ENCODE results near the gene SLCO3A1. TPM values are rescaled to one million over a fixed set of nuclear protein-coding genes. Genes with fewer than 3 reads are reported as not detected.

SLCO3A1 gene
- total RNA-seq, 1 experiment from 2014 or later: not detected

DNA sequence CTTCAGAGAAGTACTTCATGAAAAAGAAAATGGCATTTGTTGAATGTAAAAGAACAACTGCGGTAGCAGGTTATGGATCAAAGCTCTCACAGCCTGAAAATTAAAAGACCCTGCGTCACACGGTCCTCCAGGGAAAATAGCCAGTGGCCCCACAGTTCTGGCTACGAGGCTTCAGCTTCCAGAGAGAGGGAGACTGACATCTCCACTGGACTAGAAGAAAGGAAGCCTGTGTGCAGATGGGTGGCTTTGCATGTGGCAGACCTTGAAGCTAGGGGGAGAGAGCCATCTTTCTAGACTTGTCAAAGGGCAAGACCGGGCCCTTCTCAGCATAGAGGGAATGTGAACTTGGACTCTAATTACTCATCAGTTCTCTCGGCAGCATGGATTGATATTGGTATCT, 159.4 kb downstream of the SLCO3A1 start:
- Histone ChIP-seq H3K4me3 (ENCODE audit: low read depth, low read length) (no peak overlapping the region), H3K9me3 (no peaks in the 10 kb centered on the region), H3K27me3 (replicated peaks; ENCODE audit: control insufficient read depth, insufficient read depth, low read length) (no peaks in the 10 kb centered on the region), H3K4me1 (no peaks in the 10 kb centered on the region), H3K36me3 (ENCODE audit: control insufficient read depth, insufficient read depth, low read length) (no peaks in the 10 kb centered on the region)
- no TSS peak for BruUV-seq (replicated peaks)
- H3K27ac Mint-ChIP-seq (ENCODE audit: unreplicated experiment): no peak overlapping the region
- H3K9me3 Mint-ChIP-seq (ENCODE audit: unreplicated experiment): no peaks in the 10 kb centered on the region
- TF ChIP-seq, protein P1, sequence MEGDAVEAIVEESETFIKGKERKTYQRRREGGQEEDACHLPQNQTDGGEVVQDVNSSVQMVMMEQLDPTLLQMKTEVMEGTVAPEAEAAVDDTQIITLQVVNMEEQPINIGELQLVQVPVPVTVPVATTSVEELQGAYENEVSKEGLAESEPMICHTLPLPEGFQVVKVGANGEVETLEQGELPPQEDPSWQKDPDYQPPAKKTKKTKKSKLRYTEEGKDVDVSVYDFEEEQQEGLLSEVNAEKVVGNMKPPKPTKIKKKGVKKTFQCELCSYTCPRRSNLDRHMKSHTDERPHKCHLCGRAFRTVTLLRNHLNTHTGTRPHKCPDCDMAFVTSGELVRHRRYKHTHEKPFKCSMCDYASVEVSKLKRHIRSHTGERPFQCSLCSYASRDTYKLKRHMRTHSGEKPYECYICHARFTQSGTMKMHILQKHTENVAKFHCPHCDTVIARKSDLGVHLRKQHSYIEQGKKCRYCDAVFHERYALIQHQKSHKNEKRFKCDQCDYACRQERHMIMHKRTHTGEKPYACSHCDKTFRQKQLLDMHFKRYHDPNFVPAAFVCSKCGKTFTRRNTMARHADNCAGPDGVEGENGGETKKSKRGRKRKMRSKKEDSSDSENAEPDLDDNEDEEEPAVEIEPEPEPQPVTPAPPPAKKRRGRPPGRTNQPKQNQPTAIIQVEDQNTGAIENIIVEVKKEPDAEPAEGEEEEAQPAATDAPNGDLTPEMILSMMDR (IDR thresholded peaks at IDR 0.05; ENCODE audit: insufficient read depth in 1 of 2, low read depth in 1 of 2, low read length in 1 of 2, severe bottlenecking in 1 of 2, unreplicated experiment in 1 of 2): no peak
- intact Hi-C loops (cut with micrococcal nuclease; ENCODE audit: unreplicated experiment): no loop called here
- no peak for DNase-seq
- no peaks in the 10 kb centered on the region for H3K4me1 Mint-ChIP-seq (ENCODE audit: low read depth, unreplicated experiment)
- H3K36me3 Mint-ChIP-seq (ENCODE audit: insufficient read depth, unreplicated experiment): no peaks in the 10 kb centered on the region
- CTCF ChIA-PET: no interaction called here
- no peak overlapping the region for H3K4me3 Mint-ChIP-seq (ENCODE audit: unreplicated experiment)
- H3K27me3 Mint-ChIP-seq (ENCODE audit: insufficient read depth, unreplicated experiment): peaks cover 21% of the 10 kb centered on the region
- POLR2A ChIA-PET: no interaction called here

DNA sequence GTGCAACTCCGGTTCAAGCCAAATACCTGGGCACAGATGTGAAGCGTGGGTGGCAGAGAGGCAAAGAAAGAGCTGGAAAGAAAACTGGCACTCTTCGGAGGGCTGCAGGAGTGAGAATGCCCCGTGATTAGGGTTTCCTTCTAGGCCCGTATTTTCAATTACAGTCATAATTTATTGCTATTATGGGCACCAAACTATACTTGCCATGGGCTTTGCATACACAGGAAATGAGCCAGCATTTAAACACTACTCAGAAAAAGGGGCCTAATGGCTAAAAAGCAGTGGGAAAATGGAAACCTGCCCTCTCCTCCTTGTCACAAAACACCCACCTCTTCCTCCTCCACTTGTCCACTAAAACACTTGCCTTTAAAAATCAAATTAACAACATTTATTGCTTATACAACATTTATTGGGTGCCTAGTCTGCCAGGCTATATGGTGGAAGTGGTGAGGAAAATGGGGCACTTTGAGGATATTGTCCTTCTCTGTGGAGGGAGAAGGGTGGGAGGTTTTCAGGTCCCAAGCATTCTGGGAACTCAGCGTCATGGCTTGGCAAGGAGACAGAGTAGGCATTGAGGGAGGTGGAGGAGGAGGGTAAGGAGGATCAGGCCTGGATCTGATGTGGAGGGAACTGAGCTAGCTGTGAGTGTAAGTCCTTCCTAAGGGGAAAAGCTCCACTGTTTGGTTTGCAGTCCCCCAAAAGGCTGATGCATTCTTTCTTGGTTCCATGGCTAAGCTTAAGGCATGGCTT, 160.9 kb downstream of the SLCO3A1 start:
- no peaks in the 10 kb centered on the region for H3K9me3 Mint-ChIP-seq (ENCODE audit: unreplicated experiment)
- intact Hi-C loops (cut with micrococcal nuclease; ENCODE audit: unreplicated experiment): no loop called here
- H3K4me1 ChIP-seq: no peaks in the 10 kb centered on the region
- no peaks in the 10 kb centered on the region for H3K4me1 Mint-ChIP-seq (ENCODE audit: low read depth, unreplicated experiment)
- H3K4me3 Mint-ChIP-seq (ENCODE audit: unreplicated experiment): no peak overlapping the region
- H3K27me3 ChIP-seq (replicated peaks; ENCODE audit: control insufficient read depth, insufficient read depth, low read length): no peaks in the 10 kb centered on the region
- TF ChIP-seq, protein P1 (IDR thresholded peaks at IDR 0.05; ENCODE audit: insufficient read depth in 1 of 2, low read depth in 1 of 2, low read length in 1 of 2, severe bottlenecking in 1 of 2, unreplicated experiment in 1 of 2): no peak
- no peaks in the 10 kb centered on the region for H3K9me3 ChIP-seq
- POLR2A ChIA-PET: no interaction called here
- H3K27ac Mint-ChIP-seq (ENCODE audit: unreplicated experiment): no peak overlapping the region
- H3K27me3 Mint-ChIP-seq (ENCODE audit: insufficient read depth, unreplicated experiment): peaks cover 22% of the 10 kb centered on the region
- no peak for DNase-seq
- no TSS peak for BruUV-seq (replicated peaks)
- no peaks in the 10 kb centered on the region for H3K36me3 Mint-ChIP-seq (ENCODE audit: insufficient read depth, unreplicated experiment)
- CTCF ChIA-PET: no interaction called here
- no peaks in the 10 kb centered on the region for H3K36me3 ChIP-seq (ENCODE audit: control insufficient read depth, insufficient read depth, low read length)
- H3K4me3 ChIP-seq (ENCODE audit: low read depth, low read length): no peak overlapping the region

DNA sequence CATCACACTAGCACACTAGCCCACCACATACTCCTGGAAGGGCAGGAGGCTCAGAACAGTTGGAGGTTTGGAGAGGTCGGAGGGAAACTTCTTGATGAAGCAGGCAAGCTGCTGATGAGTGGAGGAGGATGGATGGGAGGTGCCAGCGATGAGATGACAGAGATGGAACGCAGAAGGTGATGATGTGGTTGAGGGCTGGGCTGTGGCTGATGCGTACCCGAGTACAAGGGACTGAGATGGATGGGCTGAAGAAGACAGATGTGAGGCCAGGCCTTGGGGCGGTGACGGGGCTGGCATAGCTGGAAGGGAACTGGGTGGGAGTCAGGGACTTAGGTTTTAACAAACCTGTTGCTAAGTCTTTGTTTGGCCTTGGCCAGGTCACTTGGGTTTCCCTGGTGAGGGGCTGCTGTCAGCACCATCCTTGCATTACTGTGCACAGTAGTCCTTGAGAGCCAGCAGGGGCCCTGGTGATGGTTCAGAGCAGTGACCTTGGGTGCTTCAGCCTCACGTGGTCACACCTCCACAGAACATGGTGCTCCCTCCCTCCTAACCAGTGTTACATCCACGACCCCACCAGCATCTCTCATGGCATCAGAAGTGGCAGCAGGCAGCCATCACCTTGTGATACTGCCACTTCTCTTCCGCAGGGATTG, 164.5 kb downstream of the SLCO3A1 start:
- peaks cover 21% of the 10 kb centered on the region for H3K27me3 Mint-ChIP-seq (ENCODE audit: insufficient read depth, unreplicated experiment)
- Histone ChIP-seq H3K4me1 (no peaks in the 10 kb centered on the region), H3K27me3 (replicated peaks; ENCODE audit: control insufficient read depth, insufficient read depth, low read length) (no peaks in the 10 kb centered on the region), H3K9me3 (no peaks in the 10 kb centered on the region), H3K36me3 (ENCODE audit: control insufficient read depth, insufficient read depth, low read length) (no peaks in the 10 kb centered on the region), H3K4me3 (ENCODE audit: low read depth, low read length) (no peak overlapping the region)
- H3K4me1 Mint-ChIP-seq (ENCODE audit: low read depth, unreplicated experiment): no peaks in the 10 kb centered on the region
- H3K27ac Mint-ChIP-seq (ENCODE audit: unreplicated experiment): no peak overlapping the region
- ChIA-PET POLR2A (no interaction called here), CTCF (no interaction called here)
- H3K36me3 Mint-ChIP-seq (ENCODE audit: insufficient read depth, unreplicated experiment): no peaks in the 10 kb centered on the region
- intact Hi-C loops (cut with micrococcal nuclease; ENCODE audit: unreplicated experiment): no loop called here
- no peak for DNase-seq
- no peak overlapping the region for H3K4me3 Mint-ChIP-seq (ENCODE audit: unreplicated experiment)
- no TSS peak for BruUV-seq (replicated peaks)
- TF ChIP-seq, protein P1 (IDR thresholded peaks at IDR 0.05; ENCODE audit: insufficient read depth in 1 of 2, low read depth in 1 of 2, low read length in 1 of 2, severe bottlenecking in 1 of 2, unreplicated experiment in 1 of 2): no peak
- no peaks in the 10 kb centered on the region for H3K9me3 Mint-ChIP-seq (ENCODE audit: unreplicated experiment)

Measured in Caco-2 (cell line).